Measurements from ENCODE around the gene NISCH.

DNA sequence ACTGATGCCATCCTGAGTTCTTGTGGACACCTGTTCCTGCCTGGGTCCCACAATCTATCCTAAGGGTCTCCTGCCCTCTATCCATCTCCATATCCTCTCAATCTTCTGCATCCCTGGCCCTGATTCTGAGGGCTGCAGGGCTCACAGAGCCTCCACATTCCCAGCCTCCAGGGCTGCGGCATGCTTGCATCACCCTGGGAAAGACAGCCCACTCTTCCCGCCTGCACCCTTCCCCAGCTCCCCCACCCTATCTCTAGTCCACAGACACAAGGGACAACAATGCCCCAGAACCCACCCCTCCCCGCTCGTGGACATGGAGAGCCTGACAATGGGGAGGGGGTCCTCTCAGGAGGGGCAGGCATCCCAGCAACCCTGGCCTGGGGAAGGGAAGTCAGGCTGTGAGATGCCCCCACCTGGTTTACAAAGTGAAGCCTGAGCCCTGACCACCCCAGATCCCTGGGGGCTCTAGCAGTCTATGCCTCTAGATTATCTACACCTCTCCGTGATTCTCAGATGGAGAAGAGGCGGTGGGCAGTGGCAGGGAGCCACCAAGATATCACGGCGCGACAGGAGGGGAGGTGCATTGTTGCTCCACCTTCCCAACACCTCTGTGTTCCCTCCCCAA lies 20.8 kb upstream of the NISCH start:
- TF ChIP-seq, protein P1, sequence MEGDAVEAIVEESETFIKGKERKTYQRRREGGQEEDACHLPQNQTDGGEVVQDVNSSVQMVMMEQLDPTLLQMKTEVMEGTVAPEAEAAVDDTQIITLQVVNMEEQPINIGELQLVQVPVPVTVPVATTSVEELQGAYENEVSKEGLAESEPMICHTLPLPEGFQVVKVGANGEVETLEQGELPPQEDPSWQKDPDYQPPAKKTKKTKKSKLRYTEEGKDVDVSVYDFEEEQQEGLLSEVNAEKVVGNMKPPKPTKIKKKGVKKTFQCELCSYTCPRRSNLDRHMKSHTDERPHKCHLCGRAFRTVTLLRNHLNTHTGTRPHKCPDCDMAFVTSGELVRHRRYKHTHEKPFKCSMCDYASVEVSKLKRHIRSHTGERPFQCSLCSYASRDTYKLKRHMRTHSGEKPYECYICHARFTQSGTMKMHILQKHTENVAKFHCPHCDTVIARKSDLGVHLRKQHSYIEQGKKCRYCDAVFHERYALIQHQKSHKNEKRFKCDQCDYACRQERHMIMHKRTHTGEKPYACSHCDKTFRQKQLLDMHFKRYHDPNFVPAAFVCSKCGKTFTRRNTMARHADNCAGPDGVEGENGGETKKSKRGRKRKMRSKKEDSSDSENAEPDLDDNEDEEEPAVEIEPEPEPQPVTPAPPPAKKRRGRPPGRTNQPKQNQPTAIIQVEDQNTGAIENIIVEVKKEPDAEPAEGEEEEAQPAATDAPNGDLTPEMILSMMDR (IDR thresholded peaks at IDR 0.05; ENCODE audit: low read depth, low read length, poor library complexity, severe bottlenecking), result no peak
- no peak for TF ChIP-seq EZH2phosphoT487 (IDR thresholded peaks at IDR 0.05; ENCODE audit: borderline replicate concordance, low read length)

All from DOHH2 (cell line).